HG03045 (cell line): ENCODE data around the gene FAXC.
"Not testable (repeated sequence)": the region's sequence is repeated elsewhere in the genome, so short reads cannot be mapped to it uniquely, and the experiment has no call there.

Source experiments
- ATAC-seq: cut with Tn5 transposase; IDR thresholded peaks from one replicate; pipeline ENCODE4 v1.9.1; 2021; ENCODE audit warnings: mild to moderate bottlenecking, moderate library complexity; ENCODE audit not compliant: unreplicated experiment

Gene FAXC

GRCh38 chr6:99288668-99289067 is 60.8 kb downstream of the FAXC start:
- ATAC-seq, result no peak

GRCh38 chr6:99287523-99287922 is 62.0 kb downstream of the FAXC start:
- no peak for ATAC-seq

- no peak for ATAC-seq
Observed at GRCh38 chr6:99285881-99286280, 63.6 kb downstream of the FAXC start.

GRCh38 chr6:99282479-99283062 is 66.9 kb downstream of the FAXC start:
- ATAC-seq, result no peak

- no peak for ATAC-seq
Observed at GRCh38 chr6:99276747-99277146, 72.7 kb downstream of the FAXC start.

- no peak for ATAC-seq
Observed at GRCh38 chr6:99270826-99271225, 78.6 kb downstream of the FAXC start.

- ATAC-seq, result no peak
Observed at GRCh38 chr6:99270030-99270429, 79.4 kb downstream of the FAXC start.

- ATAC-seq, result no peak
Observed at GRCh38 chr6:99269207-99269606, 80.3 kb downstream of the FAXC start.

- not testable (repeated sequence) for ATAC-seq
Observed at GRCh38 chr6:99266996-99267395, 82.5 kb downstream of the FAXC start.

GRCh38 chr6:99265447-99265846 is 84.0 kb downstream of the FAXC start:
- ATAC-seq, result not testable (repeated sequence)

- ATAC-seq, result no peak
Observed at GRCh38 chr6:99254616-99255550, 94.6 kb downstream of the FAXC start.

GRCh38 chr6:99253271-99253670 is 96.2 kb downstream of the FAXC start:
- no peak for ATAC-seq

GRCh38 chr6:99252421-99252820 is 97.1 kb downstream of the FAXC start:
- no peak for ATAC-seq

- ATAC-seq, result no peak
Observed at GRCh38 chr6:99250476-99250875, 99.0 kb downstream of the FAXC start.

GRCh38 chr6:99246602-99247001 is 102.9 kb downstream of the FAXC start:
- no peak for ATAC-seq

GRCh38 chr6:99241905-99242534 is 107.5 kb downstream of the FAXC start:
- no peak for ATAC-seq

GRCh38 chr6:99236010-99236409 is 113.5 kb downstream of the FAXC start:
- ATAC-seq, result no peak

- no peak for ATAC-seq
Observed at GRCh38 chr6:99233219-99233618, 116.3 kb downstream of the FAXC start.

- no peak for ATAC-seq
Observed at GRCh38 chr6:99232056-99232455, 117.4 kb downstream of the FAXC start.

GRCh38 chr6:99225172-99225571 is 124.3 kb downstream of the FAXC start:
- ATAC-seq, result no peak
